Stomach smooth muscle (tissue), 2 donors: ENCODE data around the gene ASS1.

ENCODE experiments used
- H3K27ac ChIP-seq: one replicate; pipeline ENCODE4 v1.7.0; 2013; ENCODE audit warnings: mild to moderate bottlenecking, low read length, inconsistent platforms
- H3K27me3 ChIP-seq, 2 donors: one replicate each; pipeline ENCODE4 v1.7.0; 2013; ENCODE audit warnings: low read length in 2 of 2; ENCODE audit not compliant: insufficient read depth in 2 of 2, control insufficient read depth in 1 of 2
- H3K36me3 ChIP-seq, 2 donors: one replicate each; pipeline ENCODE4 v1.7.0; 2013; ENCODE audit warnings: low read length in 2 of 2; ENCODE audit not compliant: control insufficient read depth in 2 of 2, insufficient read depth in 2 of 2
- H3K4me1 ChIP-seq: one replicate; pipeline ENCODE4 v1.7.0; 2013; ENCODE audit warnings: low read length; ENCODE audit not compliant: control insufficient read depth, insufficient read depth
- H3K4me3 ChIP-seq, 2 donors: one replicate each; pipeline ENCODE4 v1.7.0; 2013; ENCODE audit warnings: low read length in 2 of 2
- H3K9ac ChIP-seq, 2 donors: one replicate each; pipeline ENCODE4 v1.7.0; 2013; ENCODE audit warnings: low read length in 2 of 2, mild to moderate bottlenecking in 1 of 2
- H3K9me3 ChIP-seq, 2 donors: one replicate each; pipeline ENCODE4 v1.7.0; 2013; ENCODE audit warnings: low read length in 2 of 2; ENCODE audit not compliant: control insufficient read depth in 2 of 2
- donor health status: healthy.
- donor health status: Pancreatic carcinoma.

Gene ASS1

GRCh38 chr9:130406278-130406895 lies 38.4 kb upstream of the ASS1 start:
- Histone ChIP-seq H3K36me3 (peaks cover 22% of the 10 kb centered on the region in 2 donors), H3K9ac (no peak overlapping the region), H3K27me3 (no peaks in the 10 kb centered on the region), H3K27ac (no peak overlapping the region), H3K4me3 (no peak overlapping the region), H3K9me3 (no peaks in the 10 kb centered on the region), H3K4me1 (no peaks in the 10 kb centered on the region)

- H3K27ac ChIP-seq, result no peak overlapping the region
- no peaks in the 10 kb centered on the region for H3K4me1 ChIP-seq
- no peaks in the 10 kb centered on the region for H3K9me3 ChIP-seq
- H3K27me3 ChIP-seq, result no peaks in the 10 kb centered on the region
- no peak overlapping the region for H3K9ac ChIP-seq
- H3K4me3 ChIP-seq, result no peak overlapping the region
- peaks cover 18 to 22% of the 10 kb centered on the region in 2 donors for H3K36me3 ChIP-seq
These were observed 36.7 kb upstream of the ASS1 start for GRCh38 chr9:130407916-130408663.

GRCh38 chr9:130408669-130409068 lies 36.1 kb upstream of the ASS1 start:
- Histone ChIP-seq H3K9ac (no peak overlapping the region), H3K4me1 (no peaks in the 10 kb centered on the region), H3K9me3 (no peaks in the 10 kb centered on the region), H3K36me3 (peaks cover 18 to 22% of the 10 kb centered on the region in 2 donors), H3K27ac (no peak overlapping the region), H3K4me3 (no peak overlapping the region), H3K27me3 (no peaks in the 10 kb centered on the region)

GRCh38 chr9:130409246-130409645 lies 35.5 kb upstream of the ASS1 start:
- peaks cover 17 to 22% of the 10 kb centered on the region in 2 donors for H3K36me3 ChIP-seq
- H3K9me3 ChIP-seq, result no peaks in the 10 kb centered on the region
- no peak overlapping the region for H3K4me3 ChIP-seq
- no peak overlapping the region for H3K9ac ChIP-seq
- no peaks in the 10 kb centered on the region for H3K27me3 ChIP-seq
- H3K27ac ChIP-seq, result no peak overlapping the region
- no peaks in the 10 kb centered on the region for H3K4me1 ChIP-seq

- Histone ChIP-seq H3K4me3 (no peak overlapping the region), H3K27ac (no peak overlapping the region), H3K27me3 (no peaks in the 10 kb centered on the region), H3K4me1 (no peaks in the 10 kb centered on the region), H3K36me3 (peaks cover 17 to 20% of the 10 kb centered on the region in 2 donors), H3K9ac (no peak overlapping the region), H3K9me3 (no peaks in the 10 kb centered on the region)
These were observed 34.3 kb upstream of the ASS1 start for GRCh38 chr9:130410443-130410842.

GRCh38 chr9:130411566-130411915 lies 33.2 kb upstream of the ASS1 start:
- Histone ChIP-seq H3K9ac (no peak overlapping the region), H3K4me1 (no peaks in the 10 kb centered on the region), H3K4me3 (no peak overlapping the region), H3K36me3 (peaks cover 11 to 17% of the 10 kb centered on the region in 2 donors), H3K27me3 (no peaks in the 10 kb centered on the region), H3K27ac (no peak overlapping the region), H3K9me3 (no peaks in the 10 kb centered on the region)

GRCh38 chr9:130414081-130414731 lies 30.6 kb upstream of the ASS1 start:
- Histone ChIP-seq H3K4me1 (no peaks in the 10 kb centered on the region), H3K4me3 (no peak overlapping the region), H3K9ac (no peak overlapping the region)

GRCh38 chr9:130414910-130415746 lies 29.6 kb upstream of the ASS1 start:
- Histone ChIP-seq H3K9ac (no peak overlapping the region), H3K27me3 (no peaks in the 10 kb centered on the region), H3K4me1 (no peaks in the 10 kb centered on the region), H3K36me3 (peaks cover 4 to 6% of the 10 kb centered on the region in 2 donors), H3K27ac (no peak overlapping the region), H3K9me3 (no peaks in the 10 kb centered on the region), H3K4me3 (no peak overlapping the region)

More at GRCh38 chr9:130414081-130414731, 30.6 kb upstream of the ASS1 start:
- no peaks in the 10 kb centered on the region for H3K9me3 ChIP-seq
- H3K27me3 ChIP-seq, result no peaks in the 10 kb centered on the region
- H3K27ac ChIP-seq, result no peak overlapping the region
- peaks cover 3 to 7% of the 10 kb centered on the region in 2 donors for H3K36me3 ChIP-seq

GRCh38 chr9:130417602-130418001 lies 27.2 kb upstream of the ASS1 start:
- Histone ChIP-seq H3K27me3 (no peaks in the 10 kb centered on the region), H3K9me3 (no peaks in the 10 kb centered on the region), H3K4me3 (no peak overlapping the region), H3K4me1 (peaks cover 2% of the 10 kb centered on the region), H3K36me3 (peaks cover 4 to 6% of the 10 kb centered on the region in 2 donors), H3K27ac (no peak overlapping the region), H3K9ac (no peak overlapping the region)

GRCh38 chr9:130418776-130419175 lies 26.0 kb upstream of the ASS1 start:
- Histone ChIP-seq H3K36me3 (peaks cover 4 to 6% of the 10 kb centered on the region in 2 donors), H3K27ac (no peak overlapping the region), H3K9ac (no peak overlapping the region), H3K27me3 (no peaks in the 10 kb centered on the region), H3K9me3 (no peaks in the 10 kb centered on the region), H3K4me3 (no peak overlapping the region), H3K4me1 (peaks cover 14% of the 10 kb centered on the region)
